Measurements from ENCODE around the gene TTLL11.

The TTLL11 gene, protein sequence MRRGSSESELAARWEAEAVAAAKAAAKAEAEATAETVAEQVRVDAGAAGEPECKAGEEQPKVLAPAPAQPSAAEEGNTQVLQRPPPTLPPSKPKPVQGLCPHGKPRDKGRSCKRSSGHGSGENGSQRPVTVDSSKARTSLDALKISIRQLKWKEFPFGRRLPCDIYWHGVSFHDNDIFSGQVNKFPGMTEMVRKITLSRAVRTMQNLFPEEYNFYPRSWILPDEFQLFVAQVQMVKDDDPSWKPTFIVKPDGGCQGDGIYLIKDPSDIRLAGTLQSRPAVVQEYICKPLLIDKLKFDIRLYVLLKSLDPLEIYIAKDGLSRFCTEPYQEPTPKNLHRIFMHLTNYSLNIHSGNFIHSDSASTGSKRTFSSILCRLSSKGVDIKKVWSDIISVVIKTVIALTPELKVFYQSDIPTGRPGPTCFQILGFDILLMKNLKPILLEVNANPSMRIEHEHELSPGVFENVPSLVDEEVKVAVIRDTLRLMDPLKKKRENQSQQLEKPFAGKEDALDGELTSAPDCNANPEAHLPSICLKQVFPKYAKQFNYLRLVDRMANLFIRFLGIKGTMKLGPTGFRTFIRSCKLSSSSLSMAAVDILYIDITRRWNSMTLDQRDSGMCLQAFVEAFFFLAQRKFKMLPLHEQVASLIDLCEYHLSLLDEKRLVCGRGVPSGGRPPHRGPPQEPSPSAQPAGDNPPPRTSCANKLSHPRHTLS

DNA sequence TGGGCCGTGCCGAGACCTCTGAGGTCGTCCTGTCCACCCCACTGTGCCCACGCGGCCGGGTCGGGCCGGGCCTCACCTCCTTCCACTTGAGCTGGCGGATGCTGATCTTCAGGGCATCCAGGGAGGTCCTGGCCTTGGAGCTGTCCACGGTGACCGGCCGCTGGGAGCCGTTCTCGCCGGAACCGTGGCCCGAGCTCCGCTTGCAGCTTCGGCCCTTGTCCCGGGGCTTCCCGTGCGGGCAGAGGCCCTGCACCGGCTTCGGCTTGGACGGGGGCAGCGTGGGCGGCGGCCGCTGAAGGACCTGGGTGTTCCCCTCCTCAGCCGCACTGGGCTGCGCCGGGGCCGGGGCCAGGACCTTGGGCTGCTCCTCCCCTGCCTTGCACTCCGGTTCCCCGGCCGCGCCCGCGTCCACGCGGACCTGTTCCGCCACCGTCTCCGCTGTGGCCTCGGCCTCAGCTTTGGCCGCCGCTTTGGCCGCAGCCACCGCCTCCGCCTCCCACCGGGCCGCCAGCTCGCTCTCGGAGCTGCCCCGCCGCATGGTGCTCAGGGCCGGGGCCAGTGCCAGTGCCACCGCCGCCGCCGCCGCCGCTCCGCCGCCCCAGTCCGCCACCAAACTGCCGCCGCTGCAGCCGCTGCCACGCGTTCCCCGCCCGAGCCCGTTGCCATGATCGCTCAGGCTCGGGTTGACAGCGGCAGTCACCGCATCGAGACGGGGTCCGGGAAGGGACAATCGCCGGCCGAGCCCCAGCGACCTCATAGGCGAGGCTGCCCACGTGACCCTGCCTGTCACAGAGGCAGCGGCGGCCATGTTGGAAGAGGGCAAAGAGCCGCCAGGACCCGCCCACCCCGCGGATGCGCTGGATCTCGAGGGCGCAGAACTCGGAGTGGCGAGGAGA lies at the start of gene TTLL11:
Gene TTLL11, minus strand, starts transcription at position 698 of the 896 bp plus-strand sequence. Its CDS starts 160 bp downstream, at position 538.
- ATAC-seq: peak; percentile 97

DNA sequence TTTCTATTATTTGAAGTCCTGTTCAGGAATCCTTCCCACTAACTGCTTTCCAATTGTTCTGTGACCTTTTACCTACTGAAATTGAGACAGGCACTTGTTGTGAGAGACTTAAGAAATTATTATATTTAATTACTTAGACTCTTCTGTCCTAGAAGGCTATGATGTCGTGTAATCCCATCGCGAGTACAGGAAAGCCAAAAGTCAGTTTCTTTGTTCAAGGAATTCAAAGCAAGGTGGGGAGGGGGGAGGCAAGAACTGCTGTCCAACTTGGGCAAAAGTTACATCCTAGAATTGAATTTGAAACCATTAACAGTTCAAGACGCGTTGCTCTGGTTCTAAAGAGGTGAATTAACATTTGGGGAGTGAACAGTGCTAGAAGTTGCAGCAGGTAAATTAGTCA lies 48.6 kb upstream of the TTLL11 start:
- ATAC-seq: no peak

DNA sequence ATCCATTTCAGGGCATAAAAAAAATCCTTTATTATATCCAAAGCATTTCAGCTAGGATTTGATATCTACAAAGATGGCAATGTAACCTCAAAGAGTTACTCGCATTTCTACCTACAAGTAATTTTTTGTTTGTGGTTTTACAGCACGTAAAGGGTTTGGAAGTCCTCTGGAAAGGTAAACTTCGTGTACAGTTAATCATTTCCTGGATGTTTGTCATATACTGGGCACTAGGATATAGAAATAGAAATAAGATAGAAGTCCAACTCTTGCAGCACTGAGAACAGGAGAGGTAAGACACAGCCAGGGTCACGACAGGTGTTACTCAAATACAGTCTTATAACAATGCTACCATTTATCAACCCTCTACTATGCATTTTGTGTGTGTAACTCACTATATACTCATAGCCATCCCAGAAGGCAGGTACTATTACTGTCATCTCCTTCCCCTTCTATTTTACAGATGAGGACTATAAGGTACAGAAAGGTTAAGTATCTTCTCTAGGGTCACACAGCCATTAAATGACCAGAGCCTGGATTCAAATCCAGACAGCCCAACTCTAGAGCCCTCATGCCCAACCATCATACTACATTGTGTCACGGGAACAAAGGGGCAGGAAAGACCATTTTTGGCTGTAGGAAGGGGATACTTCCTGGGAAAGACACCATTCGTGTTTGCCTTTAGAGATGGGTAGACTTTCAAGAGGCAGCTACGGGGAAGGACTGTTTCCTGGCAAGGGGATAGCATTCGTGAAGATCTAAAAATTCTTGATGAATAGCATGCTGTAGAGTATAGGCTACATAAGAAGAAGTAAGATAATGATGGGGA lies 47.5 kb upstream of the TTLL11 start:
- ATAC-seq: no peak

DNA sequence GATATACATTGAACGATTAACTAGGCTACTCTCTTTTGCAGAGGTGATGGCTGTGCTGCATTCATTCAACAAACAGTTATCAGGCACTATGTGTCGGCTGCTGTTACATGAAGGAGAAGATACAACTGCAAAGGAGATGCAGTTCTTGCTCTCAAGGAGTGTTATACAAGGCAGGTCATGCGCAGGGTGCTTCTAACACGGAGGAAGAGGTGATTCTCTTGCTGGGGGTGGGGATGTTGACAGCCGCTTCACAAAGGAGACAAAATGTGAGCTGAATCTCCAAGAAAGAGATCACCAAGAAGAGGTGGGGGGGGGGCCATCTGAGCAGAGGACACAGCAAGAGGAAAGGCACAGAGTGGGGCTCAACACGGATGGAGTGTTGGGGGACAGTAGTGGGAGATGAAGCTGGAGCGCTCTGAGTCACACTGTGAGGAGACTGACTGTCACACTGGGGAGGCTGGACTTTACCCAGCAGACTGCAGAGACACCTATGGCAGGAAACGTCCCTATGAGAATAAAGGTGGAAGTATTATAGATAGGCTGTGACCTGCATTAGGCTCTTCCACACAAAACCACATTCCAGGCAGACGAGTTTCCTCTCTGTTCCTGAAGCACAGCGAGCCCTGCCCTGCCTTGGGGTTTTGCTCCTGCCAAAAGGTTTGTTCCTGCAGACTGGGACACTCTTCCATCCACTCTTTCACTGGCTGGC lies 45.6 kb upstream of the TTLL11 start:
- no peak for ATAC-seq

DNA sequence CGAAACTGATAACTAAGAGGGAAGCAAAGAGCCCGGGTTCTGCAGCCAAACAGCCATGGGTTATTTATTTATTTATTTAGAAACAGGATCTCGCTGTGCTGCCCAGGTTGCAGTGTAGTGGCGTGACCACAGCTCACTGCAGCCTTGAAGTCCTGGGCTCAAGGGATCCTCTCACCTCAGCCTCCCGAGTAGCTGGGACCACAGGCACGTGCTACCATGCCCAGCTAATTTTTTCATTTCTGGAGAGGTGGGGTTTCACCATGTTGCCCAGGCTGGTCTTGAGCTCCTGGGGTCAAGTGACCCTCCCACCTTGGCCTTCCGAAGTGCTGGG lies 42.4 kb upstream of the TTLL11 start:
- no peak for ATAC-seq

DNA sequence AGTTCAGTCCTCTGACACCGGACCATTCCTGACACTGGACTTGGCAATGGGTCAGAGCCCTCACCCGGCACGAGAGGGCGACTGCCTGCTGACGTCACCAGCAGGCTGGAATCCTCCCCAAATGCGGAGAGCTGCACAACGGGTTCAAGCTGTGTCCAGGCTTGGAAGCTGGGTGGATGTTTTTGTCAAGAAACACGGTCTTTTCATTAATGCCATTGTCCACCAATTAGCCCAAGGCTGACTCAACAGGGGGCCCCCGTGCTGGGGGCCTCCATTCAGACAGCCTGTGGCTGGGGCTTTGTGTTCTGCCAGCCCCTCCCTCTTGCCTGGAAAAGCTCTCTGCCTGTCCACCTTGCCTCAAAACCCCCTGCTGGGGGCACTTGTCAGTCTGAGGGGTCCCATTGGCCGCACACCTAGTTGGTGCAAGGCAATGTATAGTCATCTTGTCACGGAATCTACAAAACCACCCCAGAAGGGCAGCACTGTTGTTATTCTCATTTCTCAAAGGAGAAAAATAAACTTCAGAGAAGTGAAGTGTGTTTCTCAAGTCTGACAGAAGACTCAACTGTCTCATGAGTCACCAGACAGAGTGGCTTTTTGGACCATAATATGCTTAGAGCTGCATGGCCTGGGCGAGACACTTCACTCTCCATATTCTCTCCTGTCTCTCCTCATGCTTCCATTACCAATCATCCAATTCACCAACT lies 41.9 kb upstream of the TTLL11 start:
- no peak for ATAC-seq

DNA sequence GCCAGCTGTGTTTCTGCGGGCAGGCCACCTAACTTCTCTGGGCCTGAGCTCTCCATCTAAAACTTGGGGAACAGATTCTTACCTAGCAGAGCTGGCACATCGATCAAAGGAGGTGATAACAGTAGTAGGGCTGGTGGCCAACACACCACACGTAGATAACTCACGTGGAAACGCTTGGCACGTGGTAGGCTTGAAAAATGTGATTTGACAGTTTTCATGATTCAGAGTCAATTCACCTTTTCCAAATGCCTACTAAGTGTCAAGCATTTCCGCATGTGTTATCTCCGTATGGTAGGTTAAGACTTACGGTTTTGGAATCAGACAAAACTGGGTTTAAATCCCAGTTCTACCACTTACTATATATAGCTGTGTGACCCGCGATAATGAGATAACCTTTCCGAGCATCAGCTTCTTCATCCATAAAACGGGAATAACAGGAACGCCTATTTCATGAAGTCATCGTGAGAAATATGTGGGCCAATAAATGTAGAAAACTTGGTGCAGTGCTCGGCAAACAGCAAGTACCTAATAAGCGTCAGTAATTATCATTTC lies 41.0 kb upstream of the TTLL11 start:
- ATAC-seq: no peak

DNA sequence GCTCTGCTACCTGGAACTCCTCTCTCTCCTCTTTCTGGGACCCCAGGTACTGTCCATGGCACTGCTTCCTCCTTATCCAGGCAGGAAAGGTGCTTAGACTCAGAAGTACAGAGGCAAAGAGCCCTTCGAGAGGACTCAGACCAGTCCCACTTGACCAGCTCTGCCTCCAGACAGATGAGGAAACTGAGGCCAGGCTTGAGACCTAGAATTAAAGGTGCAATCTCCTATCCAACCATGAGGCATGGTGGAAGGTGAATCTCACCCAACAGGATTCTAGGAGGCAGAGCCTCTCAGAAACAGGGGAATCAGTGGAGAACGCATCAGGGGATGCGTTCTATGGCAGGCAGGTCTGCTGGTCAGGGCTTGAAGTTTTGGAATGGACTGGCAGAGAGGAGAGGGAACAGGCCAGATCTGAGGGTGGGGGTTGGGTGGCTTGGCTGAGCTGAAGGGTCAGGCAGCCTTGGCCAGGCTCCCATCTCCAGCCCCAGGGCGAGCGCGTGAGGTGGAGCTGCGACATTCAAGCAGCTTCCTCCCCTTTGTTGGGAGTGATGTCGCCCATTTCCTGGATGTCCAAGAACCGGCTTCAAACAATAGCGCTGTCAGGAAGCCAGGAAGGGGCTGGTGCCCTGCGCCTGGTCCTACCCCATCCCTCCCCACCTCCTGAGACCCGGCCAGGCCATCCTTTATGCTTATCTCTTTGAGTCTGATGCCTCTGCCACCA lies 40.3 kb upstream of the TTLL11 start:
- no peak for ATAC-seq

DNA sequence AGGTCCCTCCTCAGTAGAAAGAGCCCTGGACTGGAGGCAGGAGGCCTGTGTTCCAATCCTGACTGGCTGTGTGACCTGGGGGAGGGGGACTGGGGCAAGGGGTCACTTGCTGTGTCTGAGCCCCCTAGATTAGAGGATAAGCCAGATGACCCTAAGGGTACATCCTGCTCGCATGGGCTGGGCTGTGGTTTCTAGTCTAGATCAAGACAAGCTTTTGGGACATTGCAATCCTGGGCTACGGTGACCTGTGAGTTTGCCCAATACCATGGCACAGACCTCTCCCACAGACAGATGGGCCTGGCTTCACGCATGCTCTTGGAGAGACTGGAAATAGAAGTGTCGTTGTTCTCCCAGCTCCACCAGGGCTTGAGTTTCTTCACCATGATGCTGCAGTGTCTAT lies 39.4 kb upstream of the TTLL11 start:
- ATAC-seq: no peak

DNA sequence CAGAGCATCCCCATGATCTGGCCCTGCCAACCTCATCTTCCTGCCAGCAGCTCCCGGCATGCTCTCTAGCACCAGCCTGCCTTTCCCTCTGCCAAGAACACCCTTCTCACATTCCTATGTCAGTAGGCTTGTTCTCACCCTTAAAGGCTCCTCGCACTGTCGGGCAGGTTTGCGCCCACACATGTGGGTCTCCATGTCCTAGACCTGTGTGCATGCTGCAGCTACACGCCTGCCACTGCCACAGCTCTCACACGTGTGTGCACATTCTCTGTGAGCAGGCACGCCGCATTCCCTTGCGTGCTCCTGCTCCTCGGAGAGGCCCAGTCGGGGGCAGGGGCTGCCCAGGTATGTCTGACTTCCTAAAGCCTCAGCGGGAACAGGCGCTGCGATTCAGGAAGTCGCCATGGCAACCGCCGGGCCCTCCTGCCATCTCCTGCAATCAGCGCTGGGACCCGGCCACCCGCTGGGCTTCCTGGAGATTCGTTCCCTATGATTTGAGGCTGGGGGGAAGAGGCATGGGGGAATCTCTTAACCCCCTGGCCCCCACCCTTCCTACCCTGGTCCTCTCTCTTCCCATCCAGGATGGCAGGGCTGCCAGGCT lies 38.4 kb upstream of the TTLL11 start:
- no peak for ATAC-seq

DNA sequence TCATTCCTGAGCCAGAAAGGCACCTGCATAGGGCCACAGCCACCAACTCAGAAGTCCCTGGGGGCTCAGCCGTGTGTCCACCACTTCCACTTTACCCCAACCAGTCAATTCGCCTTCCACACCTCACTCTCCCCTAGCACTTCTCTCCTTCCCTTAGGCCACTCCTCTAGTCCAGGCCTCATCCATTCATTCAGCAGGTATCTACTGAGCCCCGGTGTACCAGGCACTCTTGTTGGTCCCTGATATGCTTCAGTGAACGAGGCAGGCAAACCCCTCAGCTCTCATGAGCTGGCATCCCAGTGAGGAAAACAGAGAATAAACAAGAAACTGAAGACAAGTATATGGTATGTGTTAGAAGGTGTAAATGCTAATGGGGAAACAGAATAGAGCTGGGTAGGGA lies 37.7 kb upstream of the TTLL11 start:
- no peak for ATAC-seq

DNA sequence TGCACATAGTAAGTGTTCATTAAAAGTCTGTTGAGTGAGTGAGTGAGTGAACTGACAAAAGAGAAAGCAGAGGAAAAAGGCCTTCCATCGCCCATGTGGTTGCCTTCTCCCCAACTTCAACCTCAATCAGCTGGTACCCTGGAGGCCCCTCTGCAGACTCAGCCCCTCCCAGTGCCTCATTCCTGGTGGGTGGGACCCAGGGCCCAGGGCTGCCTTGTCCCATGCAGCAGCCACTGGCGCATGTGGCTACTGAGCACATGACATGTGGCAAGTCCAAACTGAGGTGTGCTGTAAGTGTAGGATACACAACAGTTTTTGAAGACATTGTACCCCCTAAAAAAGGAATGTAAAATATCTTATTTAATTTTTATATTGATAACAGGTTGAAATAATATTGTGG lies 36.9 kb upstream of the TTLL11 start:
- no peak for ATAC-seq

DNA sequence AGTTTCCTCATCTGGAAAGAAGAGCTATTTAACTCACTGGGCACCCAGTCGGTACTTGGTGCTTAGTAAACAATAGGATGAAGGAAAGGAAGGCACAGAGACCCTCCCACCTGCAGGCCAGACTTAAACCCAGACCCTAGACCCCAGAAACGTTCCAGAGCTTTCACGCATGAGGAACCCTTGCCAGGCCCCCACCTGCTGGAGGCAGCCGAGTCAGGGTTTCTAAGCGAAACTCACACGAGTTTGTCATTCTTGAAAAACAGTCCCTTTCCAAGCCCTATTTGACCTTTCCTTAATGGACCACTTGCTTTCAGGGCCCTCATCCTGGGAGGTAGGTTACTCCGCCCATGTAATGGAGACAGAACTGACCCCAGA lies 35.8 kb upstream of the TTLL11 start:
- no peak for ATAC-seq

DNA sequence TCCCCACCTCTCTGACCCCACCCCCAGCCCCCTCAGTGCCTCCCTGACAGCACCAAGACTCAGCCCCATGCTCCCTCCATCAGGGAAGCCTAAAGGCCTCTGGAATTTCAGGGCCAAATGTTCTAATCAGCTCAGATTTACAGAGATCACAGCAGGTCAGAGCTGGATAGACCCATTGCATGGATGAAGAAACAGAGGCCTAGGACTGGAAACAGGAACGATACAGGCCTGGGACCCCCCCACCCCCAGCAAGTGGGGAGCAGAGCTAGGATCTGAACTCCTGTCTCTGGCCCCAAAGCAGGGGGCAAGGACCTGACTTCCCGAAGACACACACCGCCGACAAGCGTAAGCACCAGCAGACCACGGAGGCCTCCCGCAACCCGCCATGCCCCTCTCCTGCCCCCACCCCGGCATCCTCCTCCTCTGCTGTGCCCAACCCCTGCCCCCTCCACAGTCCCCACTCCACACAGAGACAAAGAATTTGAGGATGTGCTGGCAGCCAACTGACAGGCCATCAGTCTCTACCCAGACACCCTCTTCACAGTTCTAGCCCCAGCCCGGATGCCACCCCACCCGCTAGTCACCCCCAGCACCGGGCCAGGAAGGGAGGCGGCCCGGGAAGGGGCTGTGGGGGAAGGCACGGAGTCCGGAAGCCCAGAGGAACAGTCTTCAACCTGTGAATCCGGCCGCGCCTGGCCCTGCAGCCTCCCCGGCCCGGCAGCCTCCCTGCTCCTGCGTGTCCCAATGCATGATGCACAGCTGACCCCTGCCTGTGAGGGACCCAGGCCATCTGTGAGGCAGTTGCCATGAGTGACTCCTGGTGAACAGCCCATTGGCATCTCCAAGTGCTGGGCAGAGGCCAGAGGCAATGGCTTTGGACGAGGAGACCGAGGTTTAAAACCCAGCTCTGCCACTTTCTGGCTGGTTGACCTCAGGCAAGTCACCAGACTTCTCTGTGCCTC lies 35.2 kb upstream of the TTLL11 start:
- no peak for ATAC-seq

DNA sequence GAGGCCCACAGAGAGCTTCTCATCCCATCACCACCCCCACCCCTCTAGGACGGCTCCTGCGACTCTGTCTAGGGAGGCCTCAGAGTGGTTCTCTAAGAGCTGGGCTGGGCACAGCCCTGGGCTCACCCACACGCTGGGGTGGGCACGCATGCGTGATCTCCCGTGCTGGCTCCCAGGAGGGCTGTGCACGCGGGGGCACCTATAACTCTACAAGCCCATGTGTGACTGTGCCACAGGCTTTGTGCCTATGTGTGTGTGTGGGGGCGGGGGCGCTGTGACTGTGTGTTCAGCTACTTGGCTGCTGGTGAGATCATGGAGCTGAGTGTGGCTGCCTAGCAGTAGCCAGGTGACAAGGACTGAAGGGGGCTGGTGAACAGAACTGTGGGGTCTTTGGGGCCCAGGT lies 34.3 kb upstream of the TTLL11 start:
- no peak for ATAC-seq

DNA sequence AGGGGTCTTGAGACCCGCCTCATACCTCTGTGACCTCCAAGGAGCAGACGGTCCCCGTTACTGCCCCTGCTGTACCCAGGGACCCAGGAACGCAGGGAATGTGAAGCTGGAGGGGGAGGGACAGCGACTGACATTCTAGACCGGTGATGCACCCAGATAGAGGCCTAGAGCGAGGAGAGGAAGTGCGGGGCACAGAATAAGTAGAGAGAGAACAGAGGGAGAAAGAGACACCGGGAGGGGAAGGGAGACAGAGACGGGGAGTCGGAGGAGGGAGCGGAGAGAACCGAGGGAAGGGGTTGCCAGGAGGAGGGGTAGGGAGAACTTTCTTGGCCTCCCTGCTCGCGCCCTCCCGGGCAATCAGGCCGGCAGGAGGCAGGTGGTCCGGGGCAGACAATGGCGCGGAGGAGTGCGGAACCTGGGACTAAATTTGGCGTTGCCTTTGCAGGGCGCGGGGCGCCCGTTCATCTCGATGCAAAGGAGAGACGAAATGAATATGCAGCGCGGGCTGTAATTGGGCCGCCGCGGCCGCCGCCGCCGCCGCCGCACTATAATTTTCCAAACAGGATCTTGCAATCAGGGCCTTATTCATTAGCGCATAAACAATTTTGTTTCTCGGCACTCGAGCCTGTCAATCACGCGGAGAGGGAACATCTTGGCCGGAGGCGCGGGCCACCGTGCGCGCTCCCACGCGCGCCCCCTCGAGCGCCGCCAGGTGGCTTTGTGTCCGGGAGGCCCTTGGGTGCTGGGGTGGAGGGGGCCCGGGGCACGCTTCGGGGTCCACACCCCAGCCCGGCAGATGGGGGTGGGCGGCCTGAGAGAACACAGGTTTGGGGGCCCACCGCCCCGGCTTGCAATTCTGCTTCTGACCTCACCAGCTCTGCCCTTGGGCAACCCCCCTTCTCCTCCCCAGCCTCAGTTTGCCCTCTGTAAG lies 33.5 kb upstream of the TTLL11 start:
- ATAC-seq: no peak

Data from activated CD4-positive, CD25-positive, alpha-beta regulatory T cell treated with anti-CD3 and anti-CD28 coated beads, Interleukin-2, amount 50 U/mL, for 24 hours (primary cell).